Urinary bladder (tissue), 4 donors: Measurements from ENCODE around the gene NDUFS8. TPM values are rescaled to one million over a fixed set of nuclear protein-coding genes. Genes with fewer than 3 reads are reported as not detected.

ENCODE experiments used
- DNase-seq: peaks from one replicate; pipeline ENCODE4 v3.0.0-alpha.2; 2015; ENCODE audit errors: extremely low spot score
- H3K27ac ChIP-seq: one replicate; pipeline ENCODE4 v1.5.1; 2013; ENCODE audit warnings: low read depth, mild to moderate bottlenecking, moderate library complexity
- H3K36me3 ChIP-seq: one replicate; pipeline ENCODE4 v1.6.1; 2013; ENCODE audit warnings: mild to moderate bottlenecking, moderate library complexity; ENCODE audit not compliant: insufficient read depth
- H3K4me1 ChIP-seq: one replicate; pipeline ENCODE4 v1.6.1; 2013; ENCODE audit warnings: mild to moderate bottlenecking, moderate library complexity; ENCODE audit not compliant: insufficient read depth
- H3K4me3 ChIP-seq: one replicate; pipeline ENCODE4 v1.5.1; 2013; ENCODE audit warnings: low read depth, low read length
- WGBS: extraction: QIAGEN DNeasy Blood & Tissue Kit; methylation state at CpG from one replicate; pipeline ENCODE4 v1.1.7; 2013; 5-methylcytosine and 5-hydroxymethylcytosine counted together
- polyA plus RNA-seq: library from polyadenylated mRNA; stranded (reverse); fragments of 200-250 nt; gene quantifications from one replicate; pipeline ENCODE4 v1.2.3, GENCODE V29; 2013
- total RNA-seq: library from RNA; depleted of rRNA; stranded (reverse); fragments of >200 nt; gene quantifications from one replicate; pipeline ENCODE4 v1.2.3, GENCODE V29; 2014
- donor health status: healthy with polysubstance abuse.
- donor health status: healthy.

NDUFS8 gene
- total and polyA plus RNA-seq, 2 donors, result 57.0 to 172 TPM

DNA sequence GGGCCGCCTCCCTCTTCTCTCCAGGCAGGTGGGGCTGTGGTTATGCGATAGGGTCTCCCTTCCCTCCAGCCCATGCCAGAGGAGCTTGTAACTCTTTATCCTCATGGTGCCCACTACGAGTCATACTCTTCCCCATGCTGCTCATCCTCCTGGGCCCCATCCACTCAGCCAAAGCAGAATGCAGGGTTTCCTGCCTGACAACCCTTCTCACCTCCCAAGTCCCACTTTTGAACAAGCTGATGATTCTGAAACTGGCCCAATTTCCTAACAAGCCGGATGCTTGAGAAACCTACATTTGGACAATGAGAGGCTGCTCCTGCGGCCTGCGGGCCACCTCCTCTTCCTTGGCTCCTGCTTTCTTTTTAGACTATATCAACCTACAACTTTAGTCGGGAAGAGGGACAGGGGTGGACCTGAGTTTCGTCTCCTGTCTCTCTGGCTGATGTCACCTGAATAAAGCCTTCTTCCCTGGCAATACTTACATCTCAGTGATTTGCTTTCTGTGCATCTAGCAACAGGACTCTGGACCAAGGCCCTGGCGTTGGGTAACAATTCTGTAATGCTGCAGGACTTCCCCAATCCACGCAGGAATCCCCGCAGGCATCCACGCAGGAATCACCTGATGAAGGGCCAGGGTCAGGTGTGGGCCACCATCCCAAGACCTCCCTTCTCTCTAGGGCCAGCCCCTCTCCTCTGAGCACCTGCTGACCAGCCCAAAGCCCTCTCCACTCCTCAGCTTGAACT is 1.5 kb upstream of the NDUFS8 start:
- Histone ChIP-seq H3K36me3 (no peaks in the 10 kb centered on the region), H3K4me1 (no peaks in the 10 kb centered on the region), H3K4me3 (no peak overlapping the region), H3K27ac (no peak overlapping the region)
- DNase-seq, result no peak
- WGBS, result 87% methylated on average over 12 of the region's 12 CpGs

DNA sequence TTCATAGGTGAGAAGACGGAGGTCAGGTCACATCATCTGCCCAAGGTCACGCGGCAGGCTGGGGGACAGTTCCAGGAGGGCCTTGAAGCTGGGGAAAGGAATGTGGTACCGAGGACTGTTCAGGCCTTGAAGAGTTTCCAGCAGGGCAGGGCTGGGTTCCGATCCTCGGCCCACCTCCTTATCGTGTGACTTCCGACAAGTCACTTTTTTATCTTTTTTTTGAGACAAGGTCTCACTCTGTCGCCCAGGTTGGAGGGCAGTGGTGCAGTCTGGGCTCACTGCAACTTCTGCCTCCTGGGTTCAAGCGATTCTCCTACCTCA is 623 bp downstream of the NDUFS8 start:
- 12% methylated on average over 10 of the region's 10 CpGs for WGBS
- H3K4me3 ChIP-seq, result peak overlapping the region; percentile 61
- H3K4me1 ChIP-seq, result no peaks in the 10 kb centered on the region
- no peak for DNase-seq
- H3K27ac ChIP-seq, result no peak overlapping the region
- H3K36me3 ChIP-seq, result no peaks in the 10 kb centered on the region

DNA sequence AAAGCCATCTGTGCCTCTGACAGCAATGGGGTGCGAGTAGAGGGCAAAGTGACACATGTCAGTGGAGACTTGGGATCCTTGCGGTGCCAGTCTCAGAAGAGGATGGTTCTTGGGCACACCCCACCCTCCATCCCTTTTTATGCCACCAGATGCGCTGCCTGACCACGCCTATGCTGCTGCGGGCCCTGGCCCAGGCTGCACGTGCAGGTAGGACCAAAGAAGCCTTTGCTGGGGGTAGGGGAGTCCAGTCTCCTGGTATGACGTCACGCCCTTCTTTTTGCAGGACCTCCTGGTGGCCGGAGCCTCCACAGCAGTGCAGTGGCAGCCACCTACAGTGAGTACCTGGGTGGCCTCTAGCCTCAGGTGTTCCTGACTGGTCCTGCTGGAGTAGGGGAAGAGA is 1.5 kb downstream of the NDUFS8 start:
- no peaks in the 10 kb centered on the region for H3K4me1 ChIP-seq
- no peak overlapping the region for H3K4me3 ChIP-seq
- DNase-seq, result no peak
- H3K27ac ChIP-seq, result no peak overlapping the region
- WGBS, result 80% methylated on average over 9 of the region's 9 CpGs
- no peaks in the 10 kb centered on the region for H3K36me3 ChIP-seq

DNA sequence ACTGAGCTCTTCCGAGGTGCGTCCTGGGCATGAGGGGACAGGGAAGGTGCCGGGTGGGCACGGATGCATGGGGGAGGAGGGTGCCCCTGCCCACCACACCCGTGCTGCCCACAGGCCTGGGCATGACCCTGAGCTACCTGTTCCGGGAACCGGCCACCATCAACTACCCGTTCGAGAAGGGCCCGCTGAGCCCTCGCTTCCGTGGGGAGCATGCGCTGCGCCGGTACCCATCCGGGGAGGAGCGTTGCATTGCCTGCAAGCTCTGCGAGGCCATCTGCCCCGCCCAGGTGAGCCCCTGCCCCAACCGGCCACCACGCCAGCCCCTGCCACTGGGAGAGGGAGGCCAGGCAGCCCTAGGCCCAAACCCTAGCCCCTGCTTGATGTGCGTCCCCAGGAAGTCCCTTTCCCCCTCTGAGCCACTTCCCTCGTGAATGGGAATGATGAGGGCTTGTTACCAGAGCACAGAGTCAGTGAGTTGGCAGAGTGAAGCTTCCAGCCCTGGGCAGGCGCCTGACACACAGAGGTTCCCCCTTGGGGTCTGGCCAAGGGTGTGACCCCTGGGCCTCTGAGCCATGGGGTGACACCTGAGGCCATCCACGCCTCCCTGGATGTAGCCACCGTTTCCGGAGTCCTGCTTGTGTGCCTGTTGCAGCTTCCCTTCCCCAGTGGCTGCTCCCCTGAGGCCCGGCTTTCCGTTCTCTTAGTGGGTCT is 2.7 kb downstream of the NDUFS8 start:
- Histone ChIP-seq H3K27ac (no peak overlapping the region), H3K4me3 (no peak overlapping the region), H3K36me3 (no peaks in the 10 kb centered on the region), H3K4me1 (no peaks in the 10 kb centered on the region)
- 93% methylated on average over 29 of the region's 29 CpGs for WGBS
- DNase-seq, result no peak

DNA sequence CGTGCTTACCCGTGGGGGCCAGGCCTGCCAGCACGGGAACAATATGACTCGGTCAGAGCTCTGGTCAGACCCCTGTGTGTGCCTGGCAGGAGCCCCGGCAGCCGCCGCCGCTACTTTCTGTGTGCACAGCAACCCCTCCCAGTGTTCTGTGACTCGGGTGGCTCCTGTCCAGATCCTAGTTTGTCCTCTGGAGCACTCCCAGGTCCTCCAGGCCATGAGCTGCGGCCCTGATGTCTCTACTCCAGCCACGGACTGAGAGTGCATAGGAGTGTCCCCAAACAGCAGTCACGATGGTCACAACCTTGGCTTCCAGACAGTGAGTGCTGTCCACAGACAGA is 3.2 kb downstream of the NDUFS8 start:
- Histone ChIP-seq H3K4me1 (no peaks in the 10 kb centered on the region), H3K27ac (no peak overlapping the region), H3K4me3 (no peak overlapping the region), H3K36me3 (no peaks in the 10 kb centered on the region)
- WGBS, result 87% methylated on average over 12 of the region's 12 CpGs
- DNase-seq, result no peak

DNA sequence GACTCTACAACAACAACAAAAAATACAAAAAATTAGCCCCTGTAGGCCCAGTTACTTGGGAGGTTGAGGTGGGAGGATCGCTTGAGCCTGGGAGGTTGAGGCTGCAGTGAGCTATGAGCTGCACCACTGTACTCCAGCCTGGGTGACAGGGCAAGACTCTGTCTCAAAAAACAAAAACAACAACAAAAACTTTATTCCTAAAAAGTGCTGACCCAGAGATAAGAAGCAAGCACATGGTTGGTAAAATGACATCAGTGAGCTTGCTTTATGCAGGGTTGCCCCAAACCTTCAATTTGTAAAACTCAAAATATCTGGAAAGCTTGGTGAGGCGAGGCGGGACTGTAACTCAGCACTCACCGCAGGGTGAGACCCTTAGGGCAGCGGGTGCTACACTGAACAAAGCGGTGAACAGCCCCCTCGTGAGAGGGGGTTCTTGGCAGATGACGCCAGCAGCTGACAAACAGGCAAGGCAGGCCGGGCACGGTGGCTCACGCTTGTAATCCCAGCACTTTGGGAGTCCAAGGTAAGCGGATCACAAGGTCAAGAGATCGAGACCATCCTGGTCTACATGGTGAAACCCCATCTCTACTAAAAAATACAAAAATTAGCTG is 4.9 kb downstream of the NDUFS8 start:
- no peak overlapping the region for H3K4me3 ChIP-seq
- WGBS, result 86% methylated on average over 13 of the region's 13 CpGs
- H3K27ac ChIP-seq, result no peak overlapping the region
- H3K4me1 ChIP-seq, result no peaks in the 10 kb centered on the region
- no peak for DNase-seq
- no peaks in the 10 kb centered on the region for H3K36me3 ChIP-seq

DNA sequence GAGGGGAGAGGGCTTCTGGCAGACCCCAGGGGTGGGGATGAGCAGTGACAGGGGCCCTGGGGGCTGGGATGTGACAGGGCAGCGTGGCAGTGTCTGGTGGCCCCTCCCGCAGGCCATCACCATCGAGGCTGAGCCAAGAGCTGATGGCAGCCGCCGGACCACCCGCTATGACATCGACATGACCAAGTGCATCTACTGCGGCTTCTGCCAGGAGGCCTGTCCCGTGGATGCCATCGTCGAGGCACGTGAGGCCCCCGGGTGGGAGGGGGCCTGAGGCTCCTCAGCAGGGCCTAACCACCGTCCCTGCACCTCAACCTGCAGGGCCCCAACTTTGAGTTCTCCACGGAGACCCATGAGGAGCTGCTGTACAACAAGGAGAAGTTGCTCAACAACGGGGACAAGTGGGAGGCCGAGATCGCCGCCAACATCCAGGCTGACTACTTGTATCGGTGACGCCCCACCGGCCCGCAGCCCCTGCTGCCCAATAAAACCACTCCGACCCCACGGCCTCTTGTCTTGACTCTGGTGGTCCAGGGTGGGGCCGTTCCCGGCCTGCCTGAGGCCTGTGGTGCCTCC is 5.7 kb downstream of the NDUFS8 start:
- DNase-seq, result no peak
- Histone ChIP-seq H3K27ac (peak overlapping the region; percentile 26), H3K4me1 (no peaks in the 10 kb centered on the region), H3K4me3 (no peak overlapping the region), H3K36me3 (no peaks in the 10 kb centered on the region)
- 83% methylated on average over 27 of the region's 27 CpGs for WGBS

DNA sequence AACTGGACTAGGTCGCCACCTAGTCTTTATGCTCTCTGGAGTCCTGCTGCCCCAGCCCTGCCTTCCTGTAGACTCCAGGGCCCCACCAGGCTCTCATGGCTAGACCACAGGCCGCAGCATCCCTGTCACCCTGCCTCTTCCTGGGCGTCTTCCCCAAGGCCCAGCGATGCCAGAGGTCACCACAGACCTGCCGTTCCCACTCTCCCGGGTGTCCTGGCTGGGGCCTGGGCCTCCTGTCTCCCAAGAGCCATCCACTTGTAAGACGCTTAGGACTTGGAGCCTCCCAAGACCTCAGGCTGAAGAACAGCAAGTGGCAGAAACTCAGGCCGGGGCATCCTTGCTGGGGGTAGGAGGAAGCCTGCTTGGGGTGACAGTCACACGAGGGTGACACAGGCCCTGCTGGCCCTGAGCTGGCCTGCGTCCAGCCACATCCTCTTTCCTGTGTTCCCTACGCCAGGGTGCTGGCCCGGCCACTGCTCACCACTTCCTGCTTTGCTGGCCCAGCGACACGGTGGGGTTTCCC is 6.3 kb downstream of the NDUFS8 start:
- WGBS, result 75% methylated on average over 14 of the region's 14 CpGs
- Histone ChIP-seq H3K4me1 (no peaks in the 10 kb centered on the region), H3K27ac (peak overlapping the region; percentile 26), H3K4me3 (no peak overlapping the region), H3K36me3 (no peaks in the 10 kb centered on the region)
- DNase-seq, result no peak

DNA sequence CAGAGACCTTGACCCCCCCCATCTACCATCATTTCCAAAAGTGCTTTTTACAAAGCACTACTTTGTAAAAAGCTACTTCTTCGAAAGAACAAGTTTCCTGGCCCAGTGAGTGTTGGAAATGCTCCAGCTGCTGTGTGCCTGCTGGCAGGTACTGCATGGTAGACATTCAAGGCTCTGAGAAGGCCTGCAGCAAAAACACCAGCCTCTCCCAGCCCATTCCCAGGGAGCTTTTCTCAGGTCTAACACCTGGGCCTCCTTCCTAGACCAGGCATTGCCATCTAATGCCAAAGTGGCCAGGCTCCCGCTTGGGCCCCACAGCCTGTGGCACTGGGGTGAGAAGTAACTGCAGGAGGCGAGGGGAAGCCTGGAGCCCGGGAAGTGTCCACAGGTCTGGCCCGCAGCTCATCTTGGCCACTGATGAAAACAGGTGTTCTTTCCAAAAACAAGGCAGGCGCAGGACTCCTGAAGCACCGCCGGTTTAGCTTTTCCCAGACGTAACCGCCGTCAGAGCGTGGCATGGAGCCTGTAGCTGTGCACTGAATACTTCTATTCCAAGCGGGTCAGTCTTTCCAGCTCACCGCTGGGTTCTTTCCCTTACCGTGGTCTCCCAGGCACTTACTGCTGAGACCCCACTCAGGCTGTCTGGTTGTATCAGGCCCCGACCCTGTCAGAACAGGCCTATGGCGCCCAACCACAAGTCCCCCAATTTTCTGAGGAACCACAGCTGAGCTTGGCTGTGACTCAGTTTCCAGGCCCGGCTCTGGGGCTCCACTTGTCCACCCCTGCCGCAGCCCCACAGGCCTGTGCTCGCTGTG is 7.1 kb downstream of the NDUFS8 start:
- Histone ChIP-seq H3K4me1 (no peaks in the 10 kb centered on the region), H3K4me3 (no peak overlapping the region), H3K36me3 (no peaks in the 10 kb centered on the region), H3K27ac (no peak overlapping the region)
- 78% methylated on average over 20 of the region's 20 CpGs for WGBS
- no peak for DNase-seq

DNA sequence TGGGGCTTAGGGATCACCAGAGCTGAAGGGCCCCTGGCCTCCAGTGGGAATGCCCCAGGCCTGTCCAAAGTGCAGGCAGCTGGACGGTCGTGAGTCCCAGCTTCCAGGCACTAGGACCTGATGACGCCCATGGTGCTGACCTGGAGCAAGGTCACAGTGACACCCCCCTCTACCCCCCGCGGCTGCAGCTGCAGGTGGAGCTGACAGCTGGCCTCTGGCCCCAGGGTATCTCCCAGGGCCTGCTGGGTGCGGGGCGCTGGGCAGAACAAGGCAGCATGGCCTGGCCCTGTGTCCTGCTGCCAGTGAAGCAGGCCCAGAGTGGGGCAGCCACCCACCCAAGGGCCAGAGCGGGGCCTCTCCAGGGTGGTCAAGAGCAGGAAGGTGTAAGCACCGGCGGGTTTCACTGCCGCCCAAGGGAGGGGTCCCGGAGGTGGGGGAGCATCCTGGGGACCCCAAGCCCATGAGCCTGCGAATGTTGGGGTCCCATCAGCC is 7.8 kb downstream of the NDUFS8 start:
- peak overlapping the region; percentile 88 for H3K27ac ChIP-seq
- no peak for DNase-seq
- no peaks in the 10 kb centered on the region for H3K36me3 ChIP-seq
- H3K4me1 ChIP-seq, result no peaks in the 10 kb centered on the region
- peak overlapping the region; percentile 70 for H3K4me3 ChIP-seq
- 30% methylated on average over 13 of the region's 13 CpGs for WGBS

DNA sequence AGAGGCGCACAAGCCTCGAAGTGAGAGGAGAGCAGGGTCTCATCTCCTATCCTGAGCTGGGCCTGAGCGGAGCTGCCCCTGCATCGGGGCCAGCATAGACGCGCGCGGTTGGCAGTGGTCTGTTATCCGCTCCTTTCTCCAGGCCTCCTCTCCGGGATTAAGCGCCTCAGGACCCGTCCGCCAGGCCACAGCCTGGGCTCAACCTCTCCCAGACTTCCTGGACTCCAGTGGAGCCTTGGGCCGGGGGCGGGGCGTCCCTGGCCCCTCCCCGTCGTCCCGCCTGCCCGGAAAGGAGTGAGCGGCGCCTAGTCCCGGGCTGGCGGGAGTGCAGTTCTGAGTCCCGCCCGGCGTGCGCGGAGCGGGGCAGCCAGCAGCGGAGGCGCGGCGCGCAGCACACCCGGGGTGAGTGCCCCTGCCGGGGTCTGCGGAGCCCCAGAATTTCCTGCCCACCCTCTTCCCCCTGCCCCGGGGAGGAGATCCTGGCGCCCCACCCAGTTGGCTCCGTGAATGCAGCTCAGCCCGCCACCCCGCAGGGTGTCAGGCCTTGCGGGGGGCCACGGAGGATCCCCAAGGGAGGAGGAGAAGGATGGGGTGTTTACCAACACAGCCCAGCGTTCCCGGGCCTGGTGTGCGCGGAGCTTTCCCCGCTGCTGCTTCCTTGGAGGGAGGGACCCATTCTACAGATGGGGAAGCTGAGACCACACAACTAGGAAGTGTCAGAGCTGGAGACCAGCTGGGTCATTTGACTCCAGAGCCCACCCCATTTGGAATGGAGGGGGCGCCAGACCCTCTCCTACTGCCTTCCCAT is 8.4 kb downstream of the NDUFS8 start, which contains the start of gene TCIRG1:
Gene TCIRG1, plus strand, starts transcription at position 308 of the 808 bp plus-strand sequence. CDS start 2,247 bp downstream, outside the sequence.
- Histone ChIP-seq H3K4me1 (no peaks in the 10 kb centered on the region), H3K36me3 (no peaks in the 10 kb centered on the region)

DNA sequence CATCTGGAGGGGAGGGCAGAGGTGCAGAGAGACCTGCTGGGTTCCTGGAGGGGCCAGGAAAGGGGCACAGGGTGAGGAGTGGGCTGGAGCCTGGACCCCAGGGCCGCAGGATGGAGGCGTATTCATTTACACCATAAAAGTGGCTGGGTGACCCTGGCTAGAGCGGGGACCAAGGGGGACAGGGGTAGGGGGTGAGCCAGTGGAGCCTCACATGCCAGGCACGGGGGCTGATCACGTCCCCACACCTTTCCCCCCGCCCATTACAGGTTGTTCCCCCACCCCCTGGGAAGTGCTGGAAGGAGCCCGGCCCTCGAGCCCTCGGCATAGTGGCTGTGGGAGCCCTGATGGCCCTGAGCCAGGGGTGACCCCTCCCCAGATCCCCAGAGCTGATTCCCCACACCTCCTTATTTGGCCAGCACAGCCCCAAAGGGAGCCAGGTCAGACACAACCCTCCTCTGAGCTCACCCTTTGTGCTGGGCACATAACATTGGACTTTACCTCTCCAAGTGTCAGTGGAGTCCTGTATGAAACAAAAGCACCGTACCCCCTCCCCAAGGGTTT is 9.1 kb downstream of the NDUFS8 start:
- no peak for DNase-seq
- H3K4me1 ChIP-seq, result no peaks in the 10 kb centered on the region
- H3K27ac ChIP-seq, result peak overlapping the region; percentile 88
- 28% methylated on average over 10 of the region's 10 CpGs for WGBS
- H3K4me3 ChIP-seq, result peak overlapping the region; percentile 70
- H3K36me3 ChIP-seq, result peaks cover 1% of the 10 kb centered on the region

More for the DNA sequence above, 8.4 kb downstream of the NDUFS8 start, which contains the start of gene TCIRG1:
- DNase-seq, result no peak
- 3% methylated on average over 51 of the region's 51 CpGs for WGBS
- peak within 1 kb of the TSS; percentile 70 for H3K4me3 ChIP-seq
- H3K27ac ChIP-seq, result peak within 1 kb of the TSS; percentile 88
